Omental fat pad (tissue), 4 donors: ENCODE measurements around the gene BMERB1. TPM values are rescaled to one million over a fixed set of nuclear protein-coding genes. Genes with fewer than 3 reads are reported as not detected.

Experiments
- ATAC-seq: fragments of 150-250 bp; one replicate; pipeline ENCODE4 v1.9.1; 2016; ENCODE audit warnings: mild to moderate bottlenecking, moderate library complexity; ENCODE audit not compliant: low FRiP score
- DNase-seq: peaks from one replicate; pipeline ENCODE4 v3.0.0-alpha.2; 2019; ENCODE audit warnings: low spot score
- CTCF ChIP-seq, 3 donors: fragments of 450-650 bp; IDR thresholded peaks; one replicate each; pipeline ENCODE4 v1.5.1; 2016 to 2017; ENCODE audit warnings: antibody characterized with exemption in 3 of 3, mild to moderate bottlenecking in 3 of 3, moderate library complexity in 2 of 3
- total RNA-seq, 4 donors: library from RNA; depleted of rRNA; stranded (reverse); fragments of >200 nt; gene quantifications; one replicate each; pipeline ENCODE4 v1.1.0, GENCODE V29; 2016

BMERB1 gene
- total RNA-seq, 4 donors from 2014 or later: 28.7 to 47.0 (median 41.8) TPM

- no peak for ATAC-seq
- no peak for TF ChIP-seq CTCF (IDR thresholded peaks at IDR 0.05)
- DNase-seq: no peak
Measured at GRCh38 chr16:15507959-15508627, 73.7 kb downstream of the BMERB1 start.

GRCh38 chr16:15509051-15509592 lies 74.7 kb downstream of the BMERB1 start:
- DNase-seq (no peak), ATAC-seq (no peak)
- no peak for TF ChIP-seq CTCF (IDR thresholded peaks at IDR 0.05)

- TF ChIP-seq CTCF (IDR thresholded peaks at IDR 0.05): no peak
- DNase-seq (no peak), ATAC-seq (no peak)
Measured at GRCh38 chr16:15509593-15510535, 75.5 kb downstream of the BMERB1 start.

- no peak for TF ChIP-seq CTCF (IDR thresholded peaks at IDR 0.05)
- DNase-seq (no peak), ATAC-seq (no peak)
Measured at GRCh38 chr16:15510992-15511391, 76.6 kb downstream of the BMERB1 start.

- no peak for DNase-seq
- TF ChIP-seq CTCF (IDR thresholded peaks at IDR 0.05): no peak
- ATAC-seq: no peak
Measured at GRCh38 chr16:15511759-15512487, 77.5 kb downstream of the BMERB1 start.

- DNase-seq (no peak), ATAC-seq (no peak)
- no peak for TF ChIP-seq CTCF (IDR thresholded peaks at IDR 0.05)
Measured at GRCh38 chr16:15513156-15513555, 78.8 kb downstream of the BMERB1 start.
